Astrocyte of the cerebellum (primary cell): ENCODE data around the gene DDB1.

Experiments used
- DNase-seq: peaks from one replicate; pipeline ENCODE4 v3.0.0-alpha.2; 2011; ENCODE audit warnings: low read depth
- H3K4me3 ChIP-seq: 2 replicates; pipeline ENCODE4 v1.5.1; 2011; ENCODE audit warnings: mild to moderate bottlenecking, low read depth, low read length, moderate library complexity
- CTCF ChIP-seq: IDR thresholded peaks from 2 replicates; pipeline ENCODE4 v1.5.1; 2012; ENCODE audit warnings: low read length, low read depth, moderate library complexity, mild to moderate bottlenecking; ENCODE audit errors: missing control alignments
- in situ Hi-C: cut with HindIII; loops from 2 replicates; pipeline ENCODE4 v1.10.0; 2017; ENCODE audit warnings: low sequenced_read_pairs

DDB1 gene

GRCh38 chr11:61356706-61357105, 23.8 kb upstream of the DDB1 start:
- TF ChIP-seq CTCF = no peak
- DNase-seq = no peak
- H3K4me3 ChIP-seq = no peak overlapping the region
- in situ Hi-C loops = no loop called here

GRCh38 chr11:61354208-61354607, 21.3 kb upstream of the DDB1 start:
- no peak for DNase-seq
- in situ Hi-C loops = no loop called here
- TF ChIP-seq CTCF = no peak
- no peak overlapping the region for H3K4me3 ChIP-seq

GRCh38 chr11:61353131-61354067, 20.5 kb upstream of the DDB1 start:
- no peak overlapping the region for H3K4me3 ChIP-seq
- in situ Hi-C loops = no loop called here
- no peak for TF ChIP-seq CTCF
- no peak for DNase-seq

- in situ Hi-C loops = no loop called here
- no peak for TF ChIP-seq CTCF
- H3K4me3 ChIP-seq = no peak overlapping the region
Measured at GRCh38 chr11:61352038-61352437, 19.1 kb upstream of the DDB1 start.

GRCh38 chr11:61350803-61351202, 17.9 kb upstream of the DDB1 start:
- no peak for DNase-seq
- in situ Hi-C loops = no loop called here
- H3K4me3 ChIP-seq = no peak overlapping the region
- TF ChIP-seq CTCF = no peak

More at GRCh38 chr11:61352038-61352437, 19.1 kb upstream of the DDB1 start:
- no peak for DNase-seq

GRCh38 chr11:61350336-61350735, 17.4 kb upstream of the DDB1 start:
- no peak overlapping the region for H3K4me3 ChIP-seq
- no peak for TF ChIP-seq CTCF
- in situ Hi-C loops = no loop called here
- no peak for DNase-seq
